GM18909 (cell line): ENCODE results near the gene ATPAF1.

ENCODE experiments used
- ATAC-seq: cut with Tn5 transposase; IDR thresholded peaks from one replicate; pipeline ENCODE4 v1.9.1; 2021; ENCODE audit warnings: mild to moderate bottlenecking; ENCODE audit not compliant: unreplicated experiment, poor library complexity

ATPAF1 gene

GRCh38 chr1:46596846-46597245 lies 71.3 kb downstream of the ATPAF1 start:
- no peak for ATAC-seq

DNA sequence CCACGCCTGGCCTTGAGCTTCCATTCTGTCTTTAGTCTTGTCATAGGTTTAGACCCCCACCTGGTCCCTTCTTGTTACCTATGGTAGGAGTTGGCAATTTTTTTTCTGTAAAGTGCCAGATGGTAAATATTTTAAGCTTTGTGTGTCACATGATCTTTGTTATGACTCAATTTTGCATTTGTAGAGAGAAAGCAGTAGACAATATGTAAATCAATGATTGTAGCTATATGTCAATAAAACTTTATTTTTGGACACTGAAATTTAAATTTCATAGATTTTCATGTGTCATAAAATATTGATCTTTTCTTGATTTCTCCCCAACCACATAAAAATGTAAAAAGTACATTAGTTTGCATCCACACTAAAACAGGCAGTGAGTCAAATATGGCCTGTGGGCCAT lies 72.1 kb downstream of the ATPAF1 start:
- no peak for ATAC-seq

- no peak for ATAC-seq
These were observed 73.0 kb downstream of the ATPAF1 start for GRCh38 chr1:46595127-46595526.

- ATAC-seq: no peak
These were observed 74.1 kb downstream of the ATPAF1 start for GRCh38 chr1:46594063-46594462.

- ATAC-seq: no peak
These were observed 75.3 kb downstream of the ATPAF1 start for GRCh38 chr1:46592823-46593222.

DNA sequence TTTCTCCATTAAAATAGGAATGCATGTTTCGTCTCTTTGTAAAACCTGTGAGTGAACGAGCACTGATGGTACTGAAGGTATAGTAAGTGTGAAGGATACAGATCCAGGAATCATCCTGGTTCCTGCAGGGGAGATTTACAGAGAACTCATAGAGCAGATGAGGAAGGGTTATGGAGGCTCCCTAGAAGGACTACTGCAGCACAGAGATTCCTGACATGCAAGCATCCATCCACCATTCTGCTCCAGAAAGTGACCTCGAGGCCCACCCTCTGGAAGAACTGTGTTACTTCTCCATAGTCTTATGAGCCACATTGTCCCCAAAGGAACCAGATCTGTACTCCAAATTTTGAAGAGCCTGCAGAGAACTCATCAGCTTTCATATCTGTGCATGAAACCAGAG lies 78.6 kb downstream of the ATPAF1 start:
- no peak for ATAC-seq

DNA sequence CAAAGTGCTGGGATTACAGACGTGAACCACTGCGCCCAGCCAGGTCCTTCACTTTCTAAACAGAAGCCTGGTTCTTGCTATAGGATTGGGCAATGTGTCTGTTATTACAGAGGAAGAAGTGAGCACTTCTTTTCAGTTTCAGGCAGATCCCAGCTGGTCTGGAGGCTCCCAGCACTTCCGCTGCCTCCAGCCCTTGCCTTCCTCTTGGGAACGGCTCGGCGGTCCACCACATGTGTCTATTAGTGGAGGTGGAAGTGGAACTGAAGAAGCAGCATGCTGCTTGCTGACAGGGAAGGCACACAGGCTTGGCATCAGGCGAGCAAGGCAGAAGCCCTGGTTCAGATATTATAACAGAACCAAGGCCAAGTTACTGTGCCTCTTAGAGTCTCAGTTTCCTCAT lies 81.1 kb downstream of the ATPAF1 start:
- ATAC-seq: no peak

DNA sequence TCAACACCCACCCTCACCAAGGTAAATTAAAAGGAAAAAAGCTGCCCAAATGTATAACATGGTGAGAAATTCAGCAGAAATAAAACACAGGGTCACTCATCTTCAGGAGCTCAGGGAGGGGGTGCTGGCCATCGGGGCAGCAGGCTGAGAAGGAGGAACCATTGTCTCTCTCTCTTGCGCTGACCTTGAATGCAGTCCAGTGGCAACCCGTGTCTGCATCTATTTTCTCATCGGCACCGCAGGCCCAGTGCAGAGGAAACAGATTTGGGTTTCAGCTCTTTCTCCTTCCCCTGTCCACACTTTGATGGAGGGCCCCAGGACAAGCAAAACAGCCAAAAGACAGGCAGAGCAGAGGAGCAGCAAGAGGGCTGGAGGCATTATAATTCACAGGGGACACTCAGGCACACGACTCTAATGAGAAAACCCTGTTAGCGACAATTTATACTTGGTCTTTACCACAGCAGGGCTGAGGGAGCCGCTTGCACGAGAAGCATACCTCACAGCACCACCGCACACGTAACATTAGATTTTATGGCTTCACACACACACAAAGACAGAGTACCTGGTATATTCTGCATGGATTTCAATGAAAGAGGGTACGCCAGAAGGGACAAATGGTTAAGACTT lies 82.7 kb downstream of the ATPAF1 start:
- ATAC-seq: no peak

GRCh38 chr1:46583494-46583893 lies 84.7 kb downstream of the ATPAF1 start:
- ATAC-seq: no peak

DNA sequence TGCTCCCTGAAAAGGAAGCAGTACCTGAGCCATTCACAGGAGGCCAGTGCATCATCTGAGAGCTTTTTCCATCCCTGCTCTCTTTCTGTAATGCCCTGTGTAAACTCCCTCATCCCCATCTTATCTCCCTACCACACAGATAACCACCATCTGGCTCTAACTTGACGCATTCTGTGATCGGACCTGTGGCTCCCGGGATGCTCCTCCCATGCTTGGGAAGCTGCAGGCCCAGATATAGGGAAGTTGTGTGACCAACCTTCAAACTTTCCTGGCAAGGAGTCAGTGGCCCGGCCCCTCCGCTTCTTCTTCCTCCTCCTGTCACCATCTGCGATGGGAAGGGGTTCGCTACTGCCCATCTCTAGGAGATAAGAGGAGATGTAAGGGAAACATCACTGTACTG lies 85.2 kb downstream of the ATPAF1 start:
- no peak for ATAC-seq
